WTC11 (cell line): ENCODE results near the gene HLA-DPB1.
A peak's percentile ranks its signal among the peaks of the same experiment; 100 is the strongest.

ENCODE experiments used
- CREB1 ChIP-seq: sonication (generic); formaldehyde crosslinking; IDR thresholded peaks from 2 replicates; pipeline ENCODE4 v1.8.0; 2023; ENCODE audit warnings: mild to moderate bottlenecking, missing genetic modification reagents
- CREM ChIP-seq: sonication (generic); formaldehyde crosslinking; IDR thresholded peaks from 2 replicates; pipeline ENCODE4 v1.8.1; 2022; ENCODE audit warnings: mild to moderate bottlenecking, missing genetic modification reagents, moderate library complexity
- CTCF ChIP-seq: fragments of 200-600 bp; IDR thresholded peaks from 2 replicates; pipeline ENCODE4 v1.8.0; 2022; ENCODE audit warnings: antibody characterized with exemption
- ESRRA ChIP-seq: sonication (generic); formaldehyde crosslinking; IDR thresholded peaks from 2 replicates; pipeline ENCODE4 v1.8.1; 2022; ENCODE audit warnings: mild to moderate bottlenecking, missing genetic modification reagents, borderline replicate concordance
- HMGA2 ChIP-seq: fragments of 250-450 bp; sonication (Bioruptor Pico); IDR thresholded peaks from 2 replicates; pipeline ENCODE4 v1.4.0; 2021; ENCODE audit warnings: mild to moderate bottlenecking, moderate library complexity
- JUN ChIP-seq: sonication (generic); formaldehyde crosslinking; IDR thresholded peaks from 2 replicates; pipeline ENCODE4 v1.8.0; 2023; ENCODE audit warnings: mild to moderate bottlenecking, missing genetic modification reagents
- MLX ChIP-seq: sonication (generic); formaldehyde crosslinking; IDR thresholded peaks from 2 replicates; pipeline ENCODE4 v1.8.1; 2023; ENCODE audit warnings: mild to moderate bottlenecking, missing genetic modification reagents, moderate library complexity
- NFYB ChIP-seq: sonication (generic); formaldehyde crosslinking; conservative IDR thresholded peaks from 2 replicates; pipeline ENCODE4 v1.8.0; 2022; ENCODE audit warnings: low read depth, missing genetic modification reagents
- OVOL2 ChIP-seq: fragments of 250-450 bp; sonication (Bioruptor Pico); IDR thresholded peaks from 2 replicates; pipeline ENCODE4 v1.9.0; 2021; ENCODE audit warnings: mild to moderate bottlenecking, borderline replicate concordance
- SMAD3 ChIP-seq: sonication (generic); formaldehyde crosslinking; IDR thresholded peaks from 2 replicates; pipeline ENCODE4 v1.8.0; 2022; ENCODE audit warnings: missing genetic modification reagents, mild to moderate bottlenecking, borderline replicate concordance
- SP1 ChIP-seq: sonication (generic); formaldehyde crosslinking; conservative IDR thresholded peaks from 2 replicates; pipeline ENCODE4 v1.8.1; 2022; ENCODE audit warnings: missing genetic modification reagents
- ZNF138 ChIP-seq: sonication (generic); formaldehyde crosslinking; conservative IDR thresholded peaks from 2 replicates; pipeline ENCODE4 v1.8.1; 2022; ENCODE audit warnings: mild to moderate bottlenecking, moderate library complexity, missing genetic modification reagents
- ZNF416 ChIP-seq: fragments of 250-450 bp; sonication (Bioruptor Pico); IDR thresholded peaks from 2 replicates; pipeline ENCODE4 v1.9.0; 2021; ENCODE audit warnings: mild to moderate bottlenecking, inconsistent platforms
- ZNF425 ChIP-seq: fragments of 250-450 bp; sonication (Bioruptor Pico); conservative IDR thresholded peaks from 2 replicates; pipeline ENCODE4 v1.9.0; 2021; ENCODE audit warnings: mild to moderate bottlenecking

GRCh38 chr6:33118525-33119123 is 42.8 kb downstream of the HLA-DPB1 start:
- TF ChIP-seq CTCF (peak; percentile 89), CREM (CRISPR knock-in tag) (no peak), MLX (no peak), ZNF138 (CRISPR knock-in tag) (no peak), NFYB (CRISPR knock-in tag) (no peak), ESRRA (CRISPR knock-in tag) (no peak), HMGA2 (CRISPR knock-in tag) (no peak), SMAD3 (no peak), SP1 (CRISPR knock-in tag) (no peak), JUN (CRISPR knock-in tag) (no peak), CREB1 (no peak), ZNF416 (CRISPR knock-in tag) (no peak), ZNF425 (CRISPR knock-in tag) (no peak), OVOL2 (no peak)
